GM12864 (cell line): ENCODE results near the gene FOXN3.

Experiments used
- DNase-seq: peaks from one replicate; pipeline ENCODE4 v3.0.0-alpha.2; 2011; ENCODE audit warnings: low read depth
- H3K4me3 ChIP-seq: 2 replicates; pipeline ENCODE4 v1.5.1; 2011; ENCODE audit warnings: mild to moderate bottlenecking, low read depth, low read length, control low read depth
- CTCF ChIP-seq: IDR thresholded peaks from 2 replicates; pipeline ENCODE4 v1.5.1; 2011; ENCODE audit warnings: low read depth, mild to moderate bottlenecking, moderate library complexity, low read length, control low read depth, inconsistent platforms; ENCODE audit errors: missing control alignments

The FOXN3 gene

GRCh38 chr14:89384023-89384422 lies 33.0 kb downstream of the FOXN3 start:
- peak; percentile 48 for DNase-seq
- TF ChIP-seq CTCF = no peak
- no peak overlapping the region for H3K4me3 ChIP-seq

- H3K4me3 ChIP-seq = no peak overlapping the region
- TF ChIP-seq CTCF = no peak
- no peak for DNase-seq
Measured at GRCh38 chr14:89382901-89383845, 33.9 kb downstream of the FOXN3 start.

- TF ChIP-seq CTCF = no peak
- H3K4me3 ChIP-seq = no peak overlapping the region
- no peak for DNase-seq
Measured at GRCh38 chr14:89382487-89382886, 34.5 kb downstream of the FOXN3 start.

- no peak for TF ChIP-seq CTCF
- H3K4me3 ChIP-seq = no peak overlapping the region
- no peak for DNase-seq
Measured at GRCh38 chr14:89379891-89380820, 36.9 kb downstream of the FOXN3 start.

- H3K4me3 ChIP-seq = no peak overlapping the region
- DNase-seq = no peak
- TF ChIP-seq CTCF = no peak
Measured at GRCh38 chr14:89379006-89379405, 38.0 kb downstream of the FOXN3 start.

- H3K4me3 ChIP-seq = no peak overlapping the region
- DNase-seq = no peak
- no peak for TF ChIP-seq CTCF
Measured at GRCh38 chr14:89378119-89378518, 38.9 kb downstream of the FOXN3 start.
